ENCODE results near the gene MS4A8. TPM values are rescaled to one million over a fixed set of nuclear protein-coding genes. Genes with fewer than 3 reads are reported as not detected.
"Not testable (repeated sequence)": the region's sequence is repeated elsewhere in the genome, so short reads cannot be mapped to it uniquely, and the experiment has no call there.

MS4A8 gene
- total RNA-seq, 1 experiment from 2014 or later = not detected

- H3K36me3 Mint-ChIP-seq (ENCODE audit: insufficient read depth in 1 of 3, low read depth in 3 of 3) = peaks cover 11 to 25% (median 24%) of the 10 kb centered on the region in 3 experiments
- Histone ChIP-seq H3K27ac (ENCODE audit: insufficient read length, low read depth, low read length) (no peak overlapping the region), H3K4me1 (ENCODE audit: insufficient read depth, low read length) (no peaks in the 10 kb centered on the region), H2AFZ (ENCODE audit: low read length) (no peak overlapping the region), H4K5ac (ENCODE audit: insufficient read length, low read depth, low read length) (no peak overlapping the region), H3K56ac (ENCODE audit: insufficient read length, low read depth, low read length) (no peak overlapping the region), H2BK20ac (ENCODE audit: low read depth, low read length, poor library complexity, severe bottlenecking) (no peak overlapping the region), H3T11ph (ENCODE audit: low read length) (no peak overlapping the region), H3K4me2 (ENCODE audit: insufficient read depth, insufficient read length, low read length) (no peak overlapping the region), H3K9ac (ENCODE audit: extremely low read depth, insufficient read length, low read length) (no peak overlapping the region), H4K20me1 (ENCODE audit: control insufficient read depth, insufficient read depth, insufficient read length) (no peaks in the 10 kb centered on the region), H4K8ac (replicated peaks; ENCODE audit: insufficient read length, low read depth, low read length) (no peak overlapping the region), H3K9me3 (ENCODE audit: control insufficient read depth, low read depth, low read length) (peaks cover 14% of the 10 kb centered on the region), H3K79me2 (ENCODE audit: insufficient read depth, low read length) (no peaks in the 10 kb centered on the region), H3K23me2 (ENCODE audit: insufficient read length, low read depth, low read length, poor library complexity, severe bottlenecking) (no peaks in the 10 kb centered on the region), H2BK5ac (ENCODE audit: insufficient read length, low read length) (no peak overlapping the region), H3K4ac (ENCODE audit: low read depth, low read length) (no peak overlapping the region), H3K23ac (ENCODE audit: insufficient read length, low read depth, low read length) (no peak overlapping the region), H3K18ac (ENCODE audit: insufficient read length, low read depth, low read length) (no peak overlapping the region), H4K91ac (ENCODE audit: insufficient read length, low read depth, low read length) (no peak overlapping the region), H3K79me1 (ENCODE audit: insufficient read depth, low read depth, low read length, poor library complexity, severe bottlenecking) (no peaks in the 10 kb centered on the region), H2BK15ac (ENCODE audit: low read depth, low read length) (no peak overlapping the region), H2AK5ac (ENCODE audit: insufficient read length, low read length) (no peak overlapping the region), H3K27me3 (ENCODE audit: insufficient read depth, low read length) (no peaks in the 10 kb centered on the region), H3K14ac (ENCODE audit: insufficient read depth, low read length) (no peak overlapping the region), H2BK120ac (ENCODE audit: low read depth, low read length, poor library complexity, severe bottlenecking) (no peak overlapping the region), H2BK12ac (ENCODE audit: insufficient read length, low read depth, low read length) (no peak overlapping the region)
- H3K27ac Mint-ChIP-seq = no peak overlapping the region
- no peak overlapping the region for H3K4me3 Mint-ChIP-seq
- peaks cover 47 to 53% of the 10 kb centered on the region in 2 experiments for H3K9me3 Mint-ChIP-seq
- H3K4me1 Mint-ChIP-seq = no peaks in the 10 kb centered on the region
- TF ChIP-seq, protein P1, sequence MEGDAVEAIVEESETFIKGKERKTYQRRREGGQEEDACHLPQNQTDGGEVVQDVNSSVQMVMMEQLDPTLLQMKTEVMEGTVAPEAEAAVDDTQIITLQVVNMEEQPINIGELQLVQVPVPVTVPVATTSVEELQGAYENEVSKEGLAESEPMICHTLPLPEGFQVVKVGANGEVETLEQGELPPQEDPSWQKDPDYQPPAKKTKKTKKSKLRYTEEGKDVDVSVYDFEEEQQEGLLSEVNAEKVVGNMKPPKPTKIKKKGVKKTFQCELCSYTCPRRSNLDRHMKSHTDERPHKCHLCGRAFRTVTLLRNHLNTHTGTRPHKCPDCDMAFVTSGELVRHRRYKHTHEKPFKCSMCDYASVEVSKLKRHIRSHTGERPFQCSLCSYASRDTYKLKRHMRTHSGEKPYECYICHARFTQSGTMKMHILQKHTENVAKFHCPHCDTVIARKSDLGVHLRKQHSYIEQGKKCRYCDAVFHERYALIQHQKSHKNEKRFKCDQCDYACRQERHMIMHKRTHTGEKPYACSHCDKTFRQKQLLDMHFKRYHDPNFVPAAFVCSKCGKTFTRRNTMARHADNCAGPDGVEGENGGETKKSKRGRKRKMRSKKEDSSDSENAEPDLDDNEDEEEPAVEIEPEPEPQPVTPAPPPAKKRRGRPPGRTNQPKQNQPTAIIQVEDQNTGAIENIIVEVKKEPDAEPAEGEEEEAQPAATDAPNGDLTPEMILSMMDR (conservative IDR thresholded peaks at IDR 0.05) = no peak
- no peaks in the 10 kb centered on the region; the same call in 1 of the 2 replicates for H3K27me3 Mint-ChIP-seq (ENCODE audit: low read depth)
- no peak for DNase-seq
- WGBS (ENCODE audit: extremely low coverage, insufficient read length, low lambda C conversion rate) = no CpG with 5 or more reads among the region's 3 CpGs
Observed at GRCh38 chr11:60680455-60681119, 18.8 kb upstream of the MS4A8 start.

DNA sequence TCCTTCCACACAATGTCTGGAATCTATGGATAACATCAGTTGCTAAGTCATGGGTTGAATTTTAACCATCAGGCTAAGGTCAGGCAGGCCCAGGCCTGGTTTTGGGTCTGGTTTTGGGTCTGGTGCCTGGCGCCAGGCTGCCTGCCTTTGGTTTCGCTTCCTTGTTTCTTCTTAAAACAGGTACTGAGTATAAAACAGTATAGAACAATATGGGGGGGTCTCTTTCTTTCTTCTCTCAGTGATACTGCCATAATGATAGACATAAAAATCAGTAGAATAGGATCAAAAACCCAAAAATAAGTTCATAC, 14.9 kb upstream of the MS4A8 start:
- H2AK5ac ChIP-seq (ENCODE audit: insufficient read length, low read length); H2BK20ac ChIP-seq (ENCODE audit: low read depth, low read length, poor library complexity, severe bottlenecking); H2BK12ac ChIP-seq (ENCODE audit: insufficient read length, low read depth, low read length); H3K18ac ChIP-seq (ENCODE audit: insufficient read length, low read depth, low read length); H3K27ac ChIP-seq (ENCODE audit: insufficient read length, low read depth, low read length); H2AFZ ChIP-seq (ENCODE audit: low read length); H3K79me1 ChIP-seq (ENCODE audit: insufficient read depth, low read depth, low read length, poor library complexity, severe bottlenecking); H3K79me2 ChIP-seq (ENCODE audit: insufficient read depth, low read length); H3K23me2 ChIP-seq (ENCODE audit: insufficient read length, low read depth, low read length, poor library complexity, severe bottlenecking); H3K23ac ChIP-seq (ENCODE audit: insufficient read length, low read depth, low read length); H3K4me1 ChIP-seq (ENCODE audit: insufficient read depth, low read length); H3K4me2 ChIP-seq (ENCODE audit: insufficient read depth, insufficient read length, low read length); H2BK15ac ChIP-seq (ENCODE audit: low read depth, low read length); H3K36me3 Mint-ChIP-seq (ENCODE audit: insufficient read depth in 1 of 3, low read depth in 3 of 3); H4K8ac ChIP-seq (replicated peaks; ENCODE audit: insufficient read length, low read depth, low read length); H3K4ac ChIP-seq (ENCODE audit: low read depth, low read length); H3K4me3 Mint-ChIP-seq; H3K9ac ChIP-seq (ENCODE audit: extremely low read depth, insufficient read length, low read length); H3K27ac Mint-ChIP-seq; H3K56ac ChIP-seq (ENCODE audit: insufficient read length, low read depth, low read length); H3K27me3 Mint-ChIP-seq (ENCODE audit: low read depth); H3K14ac ChIP-seq (ENCODE audit: insufficient read depth, low read length); H3K27me3 ChIP-seq (ENCODE audit: insufficient read depth, low read length); H3K9me3 ChIP-seq (ENCODE audit: control insufficient read depth, low read depth, low read length); H3K4me1 Mint-ChIP-seq; H2BK120ac ChIP-seq (ENCODE audit: low read depth, low read length, poor library complexity, severe bottlenecking); H4K91ac ChIP-seq (ENCODE audit: insufficient read length, low read depth, low read length); DNase-seq; H3T11ph ChIP-seq (ENCODE audit: low read length); H4K5ac ChIP-seq (ENCODE audit: insufficient read length, low read depth, low read length); H4K20me1 ChIP-seq (ENCODE audit: control insufficient read depth, insufficient read depth, insufficient read length); H2BK5ac ChIP-seq (ENCODE audit: insufficient read length, low read length): not testable (repeated sequence)
- WGBS (ENCODE audit: extremely low coverage, insufficient read length, low lambda C conversion rate) = no CpG with 5 or more reads among the region's 2 CpGs
- H3K9me3 Mint-ChIP-seq = peaks cover 17 to 22% of the 10 kb centered on the region in 2 experiments
